ENCODE measurements around the gene MYPN. TPM values are rescaled to one million over a fixed set of nuclear protein-coding genes. Genes with fewer than 3 reads are reported as not detected.

Gene MYPN
- total RNA-seq, 1 experiment from 2014 or later: 6.0 TPM

- ATAC-seq: peak; percentile 85
- Histone ChIP-seq H2AFZ (ENCODE audit: low read length) (peak overlapping the region; percentile 45), H3K27ac (ENCODE audit: low read length) (peak overlapping the region; percentile 88), H3K27me3 (ENCODE audit: low read length) (no peaks in the 10 kb centered on the region), H3K9ac (ENCODE audit: low read length) (peak overlapping the region; percentile 74), H3K36me3 (ENCODE audit: low read depth, low read length) (no peaks in the 10 kb centered on the region), H3K9me2 (replicated peaks; ENCODE audit: low read length) (no peaks in the 10 kb centered on the region; the same call in 1 of the 2 replicates), H3K79me2 (ENCODE audit: low read length) (0 out of 2 replicates have a peak, but pooled peaks cover 6% of the 10 kb centered on the region), H4K20me1 (ENCODE audit: low read length) (no peaks in the 10 kb centered on the region), H3K9me3 (ENCODE audit: low read length) (no peaks in the 10 kb centered on the region), H3K4me3 (ENCODE audit: low read length) (peak overlapping the region; percentile 39), H3K4me2 (ENCODE audit: low read length) (peak overlapping the region; percentile 76), H3F3A (ENCODE audit: low read length, unreplicated experiment) (peaks cover 18% of the 10 kb centered on the region), H3K4me1 (ENCODE audit: insufficient read depth, low read length) (peaks cover 63% of the 10 kb centered on the region)
- no peak for TF ChIP-seq EZH2phosphoT487 (IDR thresholded peaks at IDR 0.05; ENCODE audit: borderline replicate concordance, low read length)
- TF ChIP-seq EZH2 (IDR thresholded peaks at IDR 0.05; ENCODE audit: low read length, unreplicated experiment): no peak
- no peak for TF ChIP-seq CTCF (conservative IDR thresholded peaks at IDR 0.05; ENCODE audit: low read depth, low read length)
- BruUV-seq (replicated peaks): TSS peak; percentile 85
- ChIA-PET POLR2A (ENCODE audit: unreplicated experiment) (interaction anchor here (0.6 to 0.9 kb wide), 4 partner anchors 41 to 67 kb away, joined by 3 to 5 read pairs (median 4); no protein-coding TSS in a partner anchor), CTCF (interaction anchor here (0.5 kb wide), 1 partner anchor 52 kb away, joined by 3 read pairs; no protein-coding TSS in a partner anchor)
- intact Hi-C loops (cut with micrococcal nuclease): loop anchor here (1.0 to 5.0 kb wide), 5 partner anchors 17 to 319 kb away; no protein-coding TSS in a partner anchor
- peak; percentile 99 for DNase-seq
These were observed 26.9 kb downstream of the MYPN start for GRCh38 chr10:68135922-68136792.

GRCh38 chr10:68137171-68137570 lies 27.9 kb downstream of the MYPN start:
- intact Hi-C loops (cut with micrococcal nuclease): loop anchor here (2.0 to 5.0 kb wide), 2 partner anchors 50 to 320 kb away; no protein-coding TSS in a partner anchor
- ATAC-seq (peak; percentile 23), DNase-seq (peak; percentile 78)
- no peaks in the 10 kb centered on the region for H3K79me2 ChIP-seq (ENCODE audit: low read length)
- ChIA-PET POLR2A (ENCODE audit: unreplicated experiment) (interaction anchor here (0.7 kb wide), 1 partner anchor 46 kb away, joined by 5 read pairs; no protein-coding TSS in a partner anchor), CTCF (interaction anchor here (0.5 kb wide), 1 partner anchor 53 kb away, joined by 3 read pairs; no protein-coding TSS in a partner anchor)
- no peaks in the 10 kb centered on the region for H3K27me3 ChIP-seq (ENCODE audit: low read length)
- H2AFZ ChIP-seq (ENCODE audit: low read length): no peak overlapping the region
- H3K9me2 ChIP-seq (replicated peaks; ENCODE audit: low read length): no peaks in the 10 kb centered on the region; the same call in 1 of the 2 replicates
- no peaks in the 10 kb centered on the region for H3K36me3 ChIP-seq (ENCODE audit: low read depth, low read length)
- peaks cover 18% of the 10 kb centered on the region for H3F3A ChIP-seq (ENCODE audit: low read length, unreplicated experiment)
- peak overlapping the region; percentile 74 for H3K9ac ChIP-seq (ENCODE audit: low read length)
- no peaks in the 10 kb centered on the region for H3K9me3 ChIP-seq (ENCODE audit: low read length)
- peak overlapping the region; percentile 88 for H3K27ac ChIP-seq (ENCODE audit: low read length)
- H3K4me2 ChIP-seq (ENCODE audit: low read length): peak overlapping the region; percentile 76
- TF ChIP-seq EZH2phosphoT487 (IDR thresholded peaks at IDR 0.05; ENCODE audit: borderline replicate concordance, low read length): no peak
- TF ChIP-seq EZH2 (IDR thresholded peaks at IDR 0.05; ENCODE audit: low read length, unreplicated experiment): no peak
- TF ChIP-seq CTCF (conservative IDR thresholded peaks at IDR 0.05; ENCODE audit: low read depth, low read length): no peak
- H3K4me3 ChIP-seq (ENCODE audit: low read length): peak overlapping the region; percentile 39
- BruUV-seq (replicated peaks): no TSS peak
- peaks cover 63% of the 10 kb centered on the region for H3K4me1 ChIP-seq (ENCODE audit: insufficient read depth, low read length)
- H4K20me1 ChIP-seq (ENCODE audit: low read length): no peaks in the 10 kb centered on the region

Data from PC-3 (cell line).